ENCODE measurements around the gene NRG2.

The NRG2 gene

DNA sequence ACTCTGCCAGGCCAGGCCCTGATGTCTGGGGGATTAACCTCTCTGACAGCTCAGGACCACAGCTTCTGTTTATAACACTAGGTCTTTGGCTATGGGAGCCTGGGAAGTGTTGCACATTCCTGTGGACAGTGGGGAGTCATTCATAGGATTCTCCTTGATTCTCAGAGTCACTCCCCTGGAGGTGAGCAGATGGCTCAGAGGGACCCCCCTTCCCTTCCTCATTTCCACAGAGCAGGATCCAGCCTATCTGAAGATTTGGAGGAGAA is 60.2 kb downstream of the NRG2 start:
- H3K4me3 ChIP-seq (ENCODE audit: control insufficient read depth, low read depth, low read length): no peak overlapping the region
- DNase-seq (ENCODE audit: low read depth): no peak
- TF ChIP-seq, protein P1, sequence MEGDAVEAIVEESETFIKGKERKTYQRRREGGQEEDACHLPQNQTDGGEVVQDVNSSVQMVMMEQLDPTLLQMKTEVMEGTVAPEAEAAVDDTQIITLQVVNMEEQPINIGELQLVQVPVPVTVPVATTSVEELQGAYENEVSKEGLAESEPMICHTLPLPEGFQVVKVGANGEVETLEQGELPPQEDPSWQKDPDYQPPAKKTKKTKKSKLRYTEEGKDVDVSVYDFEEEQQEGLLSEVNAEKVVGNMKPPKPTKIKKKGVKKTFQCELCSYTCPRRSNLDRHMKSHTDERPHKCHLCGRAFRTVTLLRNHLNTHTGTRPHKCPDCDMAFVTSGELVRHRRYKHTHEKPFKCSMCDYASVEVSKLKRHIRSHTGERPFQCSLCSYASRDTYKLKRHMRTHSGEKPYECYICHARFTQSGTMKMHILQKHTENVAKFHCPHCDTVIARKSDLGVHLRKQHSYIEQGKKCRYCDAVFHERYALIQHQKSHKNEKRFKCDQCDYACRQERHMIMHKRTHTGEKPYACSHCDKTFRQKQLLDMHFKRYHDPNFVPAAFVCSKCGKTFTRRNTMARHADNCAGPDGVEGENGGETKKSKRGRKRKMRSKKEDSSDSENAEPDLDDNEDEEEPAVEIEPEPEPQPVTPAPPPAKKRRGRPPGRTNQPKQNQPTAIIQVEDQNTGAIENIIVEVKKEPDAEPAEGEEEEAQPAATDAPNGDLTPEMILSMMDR (conservative IDR thresholded peaks at IDR 0.05; ENCODE audit: control insufficient read depth, insufficient read depth, low read depth, low read length): no peak

DNA sequence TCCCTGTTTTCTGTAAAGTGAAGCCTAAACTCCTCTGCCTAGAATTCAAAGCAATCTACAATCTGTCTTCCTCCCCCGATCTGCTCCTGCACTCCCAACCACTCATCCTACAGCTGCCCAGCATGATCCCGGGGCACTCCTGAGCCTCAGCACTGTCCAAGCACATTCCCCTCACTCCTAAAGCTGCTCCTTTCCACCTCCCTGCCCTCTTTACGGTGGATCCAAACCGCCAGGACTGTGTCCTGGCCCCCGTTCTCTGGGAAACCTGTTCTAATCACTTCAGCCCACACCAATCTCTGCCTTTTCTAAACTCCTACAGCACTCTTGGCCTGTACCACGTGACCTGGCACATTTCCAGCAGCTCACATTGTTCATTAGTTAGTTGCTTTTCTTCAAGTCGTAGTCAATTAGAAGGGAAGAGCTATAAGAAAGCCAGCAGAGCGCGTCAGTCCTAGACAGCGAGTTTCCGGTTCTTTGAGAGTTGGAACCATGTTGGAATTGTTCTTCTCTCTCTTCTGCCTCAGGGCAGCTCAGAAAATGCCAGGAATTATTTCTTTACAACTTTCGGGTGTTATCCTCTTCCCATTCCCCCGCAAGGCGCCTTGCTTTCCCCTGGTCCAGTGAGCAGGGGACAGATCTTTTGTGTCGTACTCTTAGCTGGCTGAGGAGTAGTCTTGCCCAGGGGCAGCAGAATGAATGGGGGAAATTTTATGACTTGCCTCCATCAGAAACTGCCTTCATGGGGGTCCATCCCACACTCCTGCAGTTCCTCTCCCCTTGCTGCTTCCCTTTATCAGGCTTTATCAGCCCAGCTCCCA is 60.7 kb downstream of the NRG2 start:
- H3K4me3 ChIP-seq (ENCODE audit: control insufficient read depth, low read depth, low read length): no peak overlapping the region
- DNase-seq (ENCODE audit: low read depth): peak; percentile 38
- TF ChIP-seq, protein P1 (conservative IDR thresholded peaks at IDR 0.05; ENCODE audit: control insufficient read depth, insufficient read depth, low read depth, low read length): no peak

DNA sequence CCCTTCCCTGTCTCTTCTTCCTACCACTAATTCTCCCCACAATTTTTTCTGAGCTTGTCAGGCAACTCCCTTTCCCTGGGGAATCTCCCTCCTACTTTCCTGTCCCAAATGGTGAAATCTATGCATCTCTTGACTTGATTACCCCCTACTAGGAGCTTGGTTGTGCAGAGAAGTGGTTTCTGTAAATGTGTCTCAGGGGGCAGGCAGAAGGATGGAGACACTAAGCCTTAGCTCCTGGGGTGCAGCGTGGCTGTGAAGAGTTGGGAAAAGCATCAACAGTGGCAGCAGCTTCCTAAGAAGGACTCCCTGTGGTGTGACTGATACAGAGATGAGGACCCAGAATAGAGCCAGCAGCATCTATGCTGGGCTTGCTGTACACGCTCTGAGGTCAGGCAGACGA is 62.3 kb downstream of the NRG2 start:
- DNase-seq (ENCODE audit: low read depth): no peak
- TF ChIP-seq, protein P1 (conservative IDR thresholded peaks at IDR 0.05; ENCODE audit: control insufficient read depth, insufficient read depth, low read depth, low read length): no peak

DNA sequence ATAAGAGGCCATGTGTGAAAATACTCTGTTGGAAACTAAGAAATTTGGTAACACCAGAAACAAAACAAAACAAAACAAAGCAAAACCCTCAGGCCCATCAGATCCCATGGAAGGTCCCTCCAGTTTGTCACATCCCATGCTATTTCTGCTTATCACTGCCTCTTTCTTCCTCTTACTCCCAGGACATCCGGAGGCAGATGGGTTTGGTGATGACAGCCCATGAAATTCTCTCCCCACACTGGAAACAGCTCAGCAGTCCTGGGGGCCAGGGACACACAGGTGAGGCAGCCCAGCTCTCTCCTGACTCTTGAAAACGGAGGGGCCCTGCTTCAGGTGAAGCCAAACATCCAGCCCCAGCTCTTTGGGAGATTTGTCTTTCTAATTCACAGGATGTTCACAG is 63.2 kb downstream of the NRG2 start:
- TF ChIP-seq, protein P1 (conservative IDR thresholded peaks at IDR 0.05; ENCODE audit: control insufficient read depth, insufficient read depth, low read depth, low read length): no peak
- DNase-seq (ENCODE audit: low read depth): no peak

More for the DNA sequence above, 62.3 kb downstream of the NRG2 start:
- H3K4me3 ChIP-seq (ENCODE audit: control insufficient read depth, low read depth, low read length): no peak overlapping the region

DNA sequence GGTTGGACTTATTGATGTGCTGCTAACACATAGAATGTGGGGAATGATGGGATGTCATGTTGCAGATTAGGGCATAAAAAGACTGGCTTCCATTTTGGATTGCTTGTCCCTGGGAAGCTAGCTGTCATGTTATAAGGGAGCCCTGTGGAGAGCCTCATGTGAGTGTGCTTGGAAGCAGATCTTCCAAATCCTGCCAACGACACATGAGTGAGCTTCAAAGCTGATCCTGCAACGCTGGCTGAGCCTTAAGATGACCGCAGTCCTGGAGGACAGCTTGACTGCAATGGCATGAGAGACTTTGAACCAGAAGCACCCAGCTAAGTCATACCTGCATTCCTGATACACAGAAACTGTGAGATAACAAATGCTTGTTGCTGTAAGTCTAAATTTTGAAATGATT is 63.6 kb downstream of the NRG2 start:
- TF ChIP-seq, protein P1 (conservative IDR thresholded peaks at IDR 0.05; ENCODE audit: control insufficient read depth, insufficient read depth, low read depth, low read length): no peak
- DNase-seq (ENCODE audit: low read depth): no peak
- H3K4me3 ChIP-seq (ENCODE audit: control insufficient read depth, low read depth, low read length): no peak overlapping the region

More for the DNA sequence above, 63.2 kb downstream of the NRG2 start:
- H3K4me3 ChIP-seq (ENCODE audit: control insufficient read depth, low read depth, low read length): no peak overlapping the region

DNA sequence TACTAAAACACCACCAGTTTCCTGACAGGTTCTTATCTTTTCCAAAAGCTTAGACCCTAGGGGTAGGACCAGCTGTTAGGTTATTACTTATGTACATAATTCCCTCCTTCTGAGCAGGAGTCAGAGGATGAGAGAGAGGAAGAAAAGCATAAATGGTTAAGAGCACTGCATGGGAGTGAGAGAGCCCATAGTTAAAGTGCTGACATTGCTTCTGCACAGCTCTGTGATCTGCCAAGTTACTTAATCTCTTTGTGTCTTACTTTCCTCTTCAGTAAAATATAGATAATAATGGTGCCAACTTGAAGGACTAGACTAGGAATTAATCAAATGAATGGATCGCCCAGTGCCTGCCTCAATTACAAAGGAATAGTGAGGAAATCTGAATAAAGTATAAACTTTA is 66.4 kb downstream of the NRG2 start:
- TF ChIP-seq, protein P1 (conservative IDR thresholded peaks at IDR 0.05; ENCODE audit: control insufficient read depth, insufficient read depth, low read depth, low read length): no peak
- H3K4me3 ChIP-seq (ENCODE audit: control insufficient read depth, low read depth, low read length): no peak overlapping the region
- DNase-seq (ENCODE audit: low read depth): no peak

Measured in fibroblast of mammary gland (primary cell).